Rectal smooth muscle tissue (tissue), 1 donor: ENCODE results near the gene RAB5A.
"Not testable (repeated sequence)": the region's sequence is repeated elsewhere in the genome, so short reads cannot be mapped to it uniquely, and the experiment has no call there.

Experiments used
- H3K27ac ChIP-seq: one replicate; pipeline ENCODE4 v1.7.0; 2013; ENCODE audit warnings: low read depth, low read length, inconsistent platforms
- H3K27me3 ChIP-seq: one replicate; pipeline ENCODE4 v1.7.0; 2013; ENCODE audit warnings: low read length; ENCODE audit not compliant: control insufficient read depth, insufficient read depth
- H3K36me3 ChIP-seq: one replicate; pipeline ENCODE4 v1.7.0; 2013; ENCODE audit warnings: low read length; ENCODE audit not compliant: control insufficient read depth, insufficient read depth
- H3K4me1 ChIP-seq: one replicate; pipeline ENCODE4 v1.7.0; 2013; ENCODE audit warnings: low read length; ENCODE audit not compliant: control insufficient read depth, insufficient read depth
- H3K4me3 ChIP-seq: one replicate; pipeline ENCODE4 v1.7.0; 2013; ENCODE audit warnings: low read length
- H3K9ac ChIP-seq: one replicate; pipeline ENCODE4 v1.7.0; 2013; ENCODE audit warnings: low read length

RAB5A gene

DNA sequence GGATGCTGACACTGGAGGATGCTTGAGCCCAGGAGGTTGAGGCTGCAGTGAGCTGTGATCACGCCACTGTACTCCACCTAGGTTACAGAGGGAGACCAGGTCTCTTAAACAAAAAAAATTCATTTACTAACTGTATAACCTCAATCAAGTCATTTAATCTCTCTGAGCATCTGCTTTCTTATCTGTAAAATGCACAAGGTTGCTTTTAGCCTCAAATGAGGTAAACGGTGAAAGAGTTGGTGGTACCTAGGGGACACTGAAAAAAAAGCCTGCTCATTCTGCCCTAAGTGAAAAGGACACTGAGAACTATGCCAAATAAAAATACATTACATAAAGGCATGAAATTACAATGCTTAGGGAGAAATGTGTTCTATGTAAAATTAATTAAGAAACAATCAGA lies 61.7 kb downstream of the RAB5A start:
- Histone ChIP-seq H3K27me3 (no peaks in the 10 kb centered on the region), H3K4me3 (no peak overlapping the region), H3K27ac (no peak overlapping the region), H3K36me3 (no peaks in the 10 kb centered on the region), H3K9ac (no peak overlapping the region), H3K4me1 (no peaks in the 10 kb centered on the region)

DNA sequence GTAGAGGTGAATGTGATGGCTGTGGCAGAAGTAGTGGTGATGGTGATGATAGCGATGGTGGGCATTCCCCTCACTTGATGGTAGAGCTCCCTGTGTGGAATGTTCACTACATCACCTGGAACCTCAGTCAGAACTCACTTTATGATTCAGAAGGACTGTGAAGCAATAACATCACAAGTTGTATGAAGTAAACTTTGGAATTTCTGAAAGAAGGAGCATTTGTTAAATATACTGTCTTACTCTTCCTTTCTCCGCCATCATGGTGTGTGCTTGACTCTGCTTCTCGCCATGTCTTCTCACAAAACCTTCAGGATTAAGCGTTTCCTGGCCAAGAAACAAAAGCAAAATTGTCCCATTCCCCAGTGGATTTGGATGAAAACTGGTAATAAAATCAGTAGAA lies 65.3 kb downstream of the RAB5A start, which contains the start of gene PP2D1:
Gene PP2D1, minus strand, starts transcription at position 101 of the 400 bp plus-strand sequence. CDS start 192 bp downstream, outside the sequence.
- Histone ChIP-seq H3K27ac (no peak within 1 kb of the TSS), H3K4me1 (no peaks in the 10 kb centered on the region), H3K4me3 (no peak within 1 kb of the TSS), H3K36me3 (no peaks in the 10 kb centered on the region), H3K9ac (no peak within 1 kb of the TSS), H3K27me3 (no peaks in the 10 kb centered on the region)

DNA sequence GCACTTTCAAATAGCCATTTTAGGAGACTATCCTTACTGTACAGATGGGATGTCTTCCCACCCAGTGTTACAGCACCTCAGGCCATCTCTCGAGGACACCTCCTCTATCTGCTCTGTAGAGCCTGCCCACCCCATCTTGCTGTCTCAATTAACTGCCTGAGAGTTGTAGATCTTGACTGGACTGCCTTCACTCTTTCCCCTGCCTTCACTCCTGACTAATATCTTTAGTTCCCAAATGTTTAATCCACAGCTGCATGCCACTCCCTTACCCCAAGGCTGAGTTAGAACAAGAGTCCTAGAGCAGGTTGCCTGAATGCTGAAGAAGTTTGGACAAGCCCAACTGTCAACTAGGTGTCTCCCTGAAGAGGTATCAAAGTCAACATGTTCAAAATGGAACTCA lies 66.5 kb downstream of the RAB5A start:
- H3K4me1 ChIP-seq = no peaks in the 10 kb centered on the region
- no peaks in the 10 kb centered on the region for H3K27me3 ChIP-seq
- no peak overlapping the region for H3K4me3 ChIP-seq
- H3K27ac ChIP-seq = no peak overlapping the region
- no peak overlapping the region for H3K9ac ChIP-seq
- H3K36me3 ChIP-seq = no peaks in the 10 kb centered on the region

DNA sequence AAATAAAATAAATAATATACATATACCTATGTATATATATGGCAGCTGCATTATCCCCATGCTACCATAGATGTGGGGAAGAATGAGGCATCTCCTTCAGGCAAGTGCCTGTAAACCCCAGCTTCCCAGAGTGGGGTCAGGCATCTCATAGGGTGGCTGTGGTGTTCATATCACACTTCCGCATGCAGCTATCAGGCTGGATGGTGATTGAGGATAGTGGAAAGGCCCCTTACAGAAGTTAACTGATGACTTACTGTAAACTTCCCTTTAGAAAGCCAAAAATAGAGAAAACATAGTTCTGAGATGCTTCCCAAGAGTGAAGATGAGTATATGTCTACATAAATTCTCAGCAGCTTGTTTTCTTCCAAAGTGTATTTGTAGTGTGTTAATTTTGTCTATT lies 68.6 kb downstream of the RAB5A start:
- Histone ChIP-seq H3K27ac (no peak overlapping the region), H3K4me1 (no peaks in the 10 kb centered on the region), H3K9ac (no peak overlapping the region), H3K36me3 (no peaks in the 10 kb centered on the region), H3K4me3 (no peak overlapping the region), H3K27me3 (no peaks in the 10 kb centered on the region)

DNA sequence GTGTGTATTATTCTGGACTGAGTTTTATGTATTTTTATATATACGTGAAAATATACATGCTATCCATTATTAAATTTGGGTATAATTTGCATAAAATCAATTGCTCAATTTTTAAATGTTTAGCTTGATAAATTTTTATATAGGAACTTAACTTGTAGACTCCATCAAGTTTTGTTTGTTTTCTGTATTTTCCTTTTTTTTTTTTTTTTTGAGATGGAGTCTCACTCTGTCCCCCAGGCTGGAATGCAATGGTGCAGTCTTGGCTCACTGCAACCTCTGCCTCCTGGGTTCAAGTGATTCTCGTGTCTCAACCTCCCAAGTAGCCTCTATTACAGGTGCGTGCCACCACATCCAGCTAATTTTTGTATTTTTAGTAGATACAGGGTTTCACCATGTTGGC lies 69.2 kb downstream of the RAB5A start:
- not testable (repeated sequence) for H3K4me1 ChIP-seq, H3K27ac ChIP-seq, H3K9ac ChIP-seq, H3K4me3 ChIP-seq, H3K36me3 ChIP-seq, H3K27me3 ChIP-seq

DNA sequence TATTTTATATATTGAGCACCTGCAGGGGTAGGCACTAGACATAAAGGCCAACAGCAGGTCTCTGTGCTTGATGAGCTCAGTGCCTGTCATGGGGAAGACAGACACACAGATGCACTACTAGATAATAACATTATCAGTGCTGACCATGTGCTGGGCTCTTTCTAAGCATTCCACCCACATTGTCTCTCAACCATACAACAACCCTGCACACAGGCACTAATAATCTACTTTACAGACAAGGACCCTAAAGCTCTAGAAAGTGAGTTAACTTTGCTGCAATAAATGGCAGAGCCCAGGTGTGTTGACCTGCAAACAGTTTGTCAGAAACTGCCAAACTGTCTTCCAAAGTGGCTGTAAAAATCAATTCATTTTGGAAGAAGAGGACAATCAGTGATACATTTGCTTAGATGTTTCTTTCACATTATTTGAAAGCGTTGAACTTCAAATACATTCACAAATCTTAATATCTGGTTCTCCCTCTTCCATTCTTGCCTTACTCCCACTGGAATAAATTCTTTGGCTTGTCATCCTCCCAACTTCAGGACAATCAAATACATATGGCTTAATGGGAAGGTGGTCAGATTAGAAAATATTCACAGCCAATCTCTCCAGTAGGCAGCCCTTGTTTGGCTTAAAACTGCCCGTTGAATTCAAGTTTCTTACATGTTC lies 76.2 kb downstream of the RAB5A start:
- no peak overlapping the region for H3K4me3 ChIP-seq
- no peak overlapping the region for H3K9ac ChIP-seq
- H3K27ac ChIP-seq = peak overlapping the region; percentile 18
- peaks cover 6% of the 10 kb centered on the region for H3K4me1 ChIP-seq
- no peaks in the 10 kb centered on the region for H3K36me3 ChIP-seq
- no peaks in the 10 kb centered on the region for H3K27me3 ChIP-seq

DNA sequence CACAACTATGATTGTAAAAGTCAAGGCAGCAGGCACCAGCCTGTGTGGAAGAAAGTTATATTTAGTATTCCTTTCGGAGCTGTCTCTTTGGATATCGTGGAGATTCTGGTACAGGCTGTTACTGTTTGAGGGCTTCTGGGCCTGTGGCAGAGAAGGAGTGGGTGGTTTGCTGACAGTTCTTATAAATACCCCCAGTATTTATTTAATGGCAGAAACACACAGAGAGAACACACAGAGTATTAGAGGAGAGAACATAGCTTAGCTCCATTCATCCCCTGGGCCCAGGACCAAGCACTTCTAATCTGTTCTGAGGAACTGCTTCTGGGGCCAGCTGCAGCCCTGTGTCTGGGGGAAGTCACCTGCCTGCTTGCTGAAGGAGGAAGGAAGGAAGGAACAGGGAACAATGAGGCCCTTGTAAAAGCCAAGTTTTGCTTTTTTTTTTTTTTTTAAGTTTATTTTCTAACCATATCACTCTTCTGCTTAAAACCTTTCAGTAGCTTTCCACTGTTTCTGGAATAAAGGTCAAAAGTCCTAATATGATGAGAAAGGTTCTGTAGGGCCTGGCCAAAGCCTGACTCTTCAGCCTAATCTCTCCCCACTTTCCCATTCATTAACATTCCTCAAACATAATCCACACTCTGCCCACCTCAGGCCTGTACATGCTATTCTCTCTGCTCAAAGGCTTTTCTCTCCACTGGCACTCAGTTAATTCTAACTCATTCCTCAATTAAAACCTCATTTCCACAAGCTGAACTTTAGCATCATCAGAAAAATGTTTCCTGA lies 76.9 kb downstream of the RAB5A start:
- H3K36me3 ChIP-seq = no peaks in the 10 kb centered on the region
- no peaks in the 10 kb centered on the region for H3K27me3 ChIP-seq
- peaks cover 6% of the 10 kb centered on the region for H3K4me1 ChIP-seq
- peak overlapping the region; percentile 18 for H3K27ac ChIP-seq
- H3K9ac ChIP-seq = no peak overlapping the region
- H3K4me3 ChIP-seq = no peak overlapping the region

DNA sequence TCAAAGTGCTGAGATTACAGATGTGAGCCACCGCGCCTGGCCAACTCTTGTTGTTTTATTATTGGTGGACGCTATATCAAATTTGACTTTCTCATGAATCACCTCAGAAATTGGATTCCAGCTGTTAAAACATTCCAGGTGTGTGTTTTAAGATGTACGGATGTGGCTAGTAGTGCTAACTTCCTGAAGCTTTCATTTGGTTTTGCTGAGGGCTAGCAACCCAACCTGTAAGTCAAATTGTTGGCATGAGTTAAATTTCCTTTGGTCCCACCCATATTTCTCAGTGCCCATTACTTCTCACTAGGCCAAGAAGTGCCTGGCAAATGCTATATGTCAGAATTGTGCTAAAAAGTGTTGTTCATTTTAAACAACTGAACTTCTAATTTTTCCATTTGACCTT lies 80.2 kb downstream of the RAB5A start:
- H3K4me1 ChIP-seq = peaks cover 6% of the 10 kb centered on the region
- no peak overlapping the region for H3K27ac ChIP-seq

DNA sequence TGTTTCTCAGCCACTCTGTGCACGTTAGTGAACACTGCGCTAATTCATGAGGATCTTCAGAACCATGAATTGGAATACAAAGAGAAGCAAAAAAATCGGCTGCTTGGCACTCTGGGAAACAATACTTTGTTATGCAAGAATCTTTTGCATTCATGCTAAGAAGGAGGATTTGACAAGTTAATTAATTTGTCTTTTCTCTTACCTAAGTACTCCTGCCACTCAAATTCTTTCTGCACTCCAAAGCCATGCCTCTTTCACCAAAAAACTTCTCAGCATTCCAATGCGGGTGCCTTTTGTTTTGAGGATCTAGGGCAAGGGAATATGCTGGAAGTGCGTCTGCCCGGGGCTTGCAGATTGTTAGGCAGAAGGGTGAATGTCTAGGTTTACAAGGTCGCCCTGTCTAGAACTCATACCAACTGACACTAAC lies 82.0 kb downstream of the RAB5A start:
- no peaks in the 10 kb centered on the region for H3K27me3 ChIP-seq
- no peak overlapping the region for H3K9ac ChIP-seq
- no peaks in the 10 kb centered on the region for H3K4me1 ChIP-seq
- no peaks in the 10 kb centered on the region for H3K36me3 ChIP-seq
- H3K27ac ChIP-seq = no peak overlapping the region
- H3K4me3 ChIP-seq = no peak overlapping the region

More for the DNA sequence above, 80.2 kb downstream of the RAB5A start:
- Histone ChIP-seq H3K36me3 (no peaks in the 10 kb centered on the region), H3K27me3 (no peaks in the 10 kb centered on the region), H3K4me3 (no peak overlapping the region), H3K9ac (no peak overlapping the region)

DNA sequence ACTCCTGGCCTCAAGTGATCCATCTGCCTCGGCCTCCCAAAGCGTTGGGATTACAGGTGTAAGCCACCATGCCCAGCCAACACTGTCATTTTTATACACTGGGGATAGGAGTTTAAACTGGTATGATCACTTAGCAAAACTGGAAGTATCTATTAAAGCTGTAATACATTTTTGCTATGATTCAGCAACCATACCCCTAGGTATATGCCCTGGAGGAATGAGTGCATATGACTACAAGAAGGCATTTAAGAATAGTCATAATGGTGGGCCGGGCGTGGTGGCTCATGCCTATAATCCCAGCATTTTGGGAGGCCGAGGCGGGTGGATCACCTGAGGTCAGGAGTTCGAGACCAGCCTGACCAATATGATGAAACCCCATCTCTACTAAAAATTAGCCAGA lies 85.0 kb downstream of the RAB5A start:
- not testable (repeated sequence) for H3K9ac ChIP-seq, H3K4me1 ChIP-seq, H3K4me3 ChIP-seq, H3K27ac ChIP-seq, H3K36me3 ChIP-seq, H3K27me3 ChIP-seq
